GM21447 (cell line): Measurements from ENCODE around the gene MST1R.

Experiments used
- ATAC-seq: cut with Tn5 transposase; IDR thresholded peaks from one replicate; pipeline ENCODE4 v1.9.1; 2021; ENCODE audit not compliant: unreplicated experiment

Gene MST1R

DNA sequence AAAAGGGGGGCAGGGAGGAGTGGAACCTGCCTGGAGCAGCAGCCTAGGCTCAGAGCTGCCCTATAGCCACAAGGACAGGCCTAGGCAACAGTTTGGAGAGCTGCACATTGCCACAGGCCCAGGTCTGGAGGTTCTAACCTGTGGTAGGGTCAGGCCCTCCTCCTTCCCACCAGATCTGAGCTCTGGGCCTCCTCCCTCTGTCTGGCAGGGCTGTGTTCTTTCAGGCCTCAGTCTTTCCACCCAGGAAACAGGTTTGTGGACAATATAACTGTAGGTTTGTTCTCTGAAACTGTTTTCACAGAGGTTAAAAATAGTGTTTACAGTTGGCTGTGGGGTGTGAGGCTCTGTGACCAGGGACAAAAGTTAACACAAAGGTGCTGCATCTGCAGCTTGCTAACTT, 25.0 kb downstream of the MST1R start:
- no peak for ATAC-seq

DNA sequence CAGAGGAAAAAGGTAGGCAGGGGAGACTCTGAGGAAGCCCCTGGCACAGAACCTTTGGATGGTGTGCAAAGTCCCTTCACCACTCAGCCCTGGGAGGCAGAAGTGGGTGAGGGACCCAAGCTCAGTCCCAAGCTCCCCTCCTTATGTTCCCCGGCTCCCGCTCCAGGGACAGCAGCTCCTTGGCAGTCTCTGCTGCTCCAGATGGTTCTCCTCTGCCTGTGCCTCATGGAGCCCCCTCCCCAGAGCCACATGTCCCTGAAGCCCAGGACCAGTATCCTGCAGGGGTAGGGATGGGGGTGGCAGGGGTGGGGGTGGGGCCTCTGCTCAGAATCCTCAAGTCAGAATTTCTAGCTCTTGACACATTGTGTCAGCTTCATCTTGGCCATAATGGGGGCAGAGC, 26.0 kb downstream of the MST1R start:
- no peak for ATAC-seq

DNA sequence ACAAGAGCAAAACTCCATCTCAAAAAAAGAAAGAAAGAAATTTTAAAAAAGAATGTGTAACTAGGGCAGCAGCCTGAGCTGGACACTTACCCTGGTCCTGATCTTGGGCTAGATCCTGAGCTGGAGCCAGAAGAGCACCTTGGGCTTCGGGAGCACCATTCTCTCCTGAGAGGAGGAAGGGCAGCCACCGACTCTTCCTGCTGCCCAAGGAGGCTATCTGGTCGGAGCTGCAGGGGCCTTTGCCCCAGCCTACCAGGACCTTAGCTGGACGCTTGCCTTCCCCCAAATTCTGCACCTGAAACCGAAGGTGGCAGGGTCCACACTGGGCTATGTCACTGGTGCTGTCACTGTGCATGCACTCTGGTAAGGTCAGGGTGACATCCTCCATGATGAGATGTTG, 27.1 kb downstream of the MST1R start:
- ATAC-seq, result no peak

DNA sequence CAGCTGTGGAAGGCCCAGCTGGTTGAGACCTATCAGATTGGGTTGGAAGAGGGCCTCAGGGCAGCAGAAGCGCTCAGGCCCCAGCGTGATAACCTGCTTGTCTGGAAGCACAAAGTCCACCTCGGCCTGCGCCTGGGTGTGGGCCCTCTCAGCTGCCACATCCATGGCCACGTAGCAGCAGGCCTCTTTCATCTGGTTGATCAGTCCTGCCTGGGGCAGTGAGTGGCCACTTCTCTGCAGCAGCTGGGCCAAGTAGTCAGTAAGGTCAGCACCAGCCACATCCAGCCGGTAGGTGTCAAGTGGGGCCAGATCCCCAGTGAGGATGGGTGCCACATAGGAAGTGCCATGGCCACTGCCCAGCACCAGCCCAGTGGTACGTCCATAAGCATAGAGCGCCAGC, 30.1 kb downstream of the MST1R start:
- ATAC-seq, result no peak

DNA sequence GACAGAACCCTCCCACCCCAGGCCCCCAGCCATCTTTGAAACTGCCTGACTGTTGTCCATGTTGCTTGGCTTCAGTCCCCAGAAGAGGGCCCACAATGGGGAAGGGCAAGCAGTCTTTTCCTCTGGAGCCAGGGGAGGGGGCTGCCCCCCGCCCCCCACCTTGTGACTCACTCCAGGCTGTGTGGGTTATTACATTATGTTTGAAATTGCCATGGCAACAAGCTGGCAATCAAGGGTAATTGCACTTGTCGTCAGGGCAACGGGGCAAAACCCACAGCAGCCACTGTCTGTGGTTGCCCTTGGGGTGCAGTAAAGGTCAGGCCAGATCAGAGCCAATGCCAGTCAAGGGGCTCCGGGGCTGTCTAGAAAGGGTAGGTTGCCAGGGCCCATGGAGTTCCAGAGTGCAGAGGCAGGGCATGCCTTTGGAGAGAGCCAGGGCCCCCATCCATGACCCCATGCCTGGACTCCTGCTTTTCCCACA, 30.8 kb downstream of the MST1R start:
- ATAC-seq, result no peak

DNA sequence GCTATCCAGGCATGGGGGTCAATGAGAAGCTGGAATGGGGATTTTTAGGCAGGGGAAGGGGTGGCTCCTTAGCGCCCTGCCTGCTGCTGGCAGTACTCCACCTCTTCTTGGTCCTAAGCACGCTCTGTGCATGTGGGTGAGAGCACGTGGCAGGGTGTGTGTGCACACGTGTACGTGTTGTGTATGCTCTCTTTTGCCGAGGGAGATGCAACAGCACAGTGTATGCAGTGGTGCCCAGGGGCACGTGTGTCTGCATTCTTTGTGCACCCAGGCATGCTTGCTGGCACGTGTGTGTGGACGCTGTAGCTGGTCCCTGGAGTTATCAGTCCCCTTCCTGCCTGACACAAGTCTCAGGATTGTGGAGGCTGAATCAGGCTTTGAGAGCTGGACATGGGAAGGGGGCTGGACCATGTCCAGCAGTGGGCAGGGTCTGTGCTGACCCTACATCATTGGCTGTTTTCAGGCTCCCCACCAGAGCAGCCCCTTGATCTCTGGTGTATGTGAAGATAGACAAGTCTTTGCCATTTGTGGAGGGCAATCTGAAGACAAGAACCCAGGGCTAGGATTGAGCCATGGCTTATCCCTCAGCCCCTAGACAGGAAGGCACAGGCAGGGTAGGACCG, 32.0 kb downstream of the MST1R start:
- ATAC-seq, result no peak

DNA sequence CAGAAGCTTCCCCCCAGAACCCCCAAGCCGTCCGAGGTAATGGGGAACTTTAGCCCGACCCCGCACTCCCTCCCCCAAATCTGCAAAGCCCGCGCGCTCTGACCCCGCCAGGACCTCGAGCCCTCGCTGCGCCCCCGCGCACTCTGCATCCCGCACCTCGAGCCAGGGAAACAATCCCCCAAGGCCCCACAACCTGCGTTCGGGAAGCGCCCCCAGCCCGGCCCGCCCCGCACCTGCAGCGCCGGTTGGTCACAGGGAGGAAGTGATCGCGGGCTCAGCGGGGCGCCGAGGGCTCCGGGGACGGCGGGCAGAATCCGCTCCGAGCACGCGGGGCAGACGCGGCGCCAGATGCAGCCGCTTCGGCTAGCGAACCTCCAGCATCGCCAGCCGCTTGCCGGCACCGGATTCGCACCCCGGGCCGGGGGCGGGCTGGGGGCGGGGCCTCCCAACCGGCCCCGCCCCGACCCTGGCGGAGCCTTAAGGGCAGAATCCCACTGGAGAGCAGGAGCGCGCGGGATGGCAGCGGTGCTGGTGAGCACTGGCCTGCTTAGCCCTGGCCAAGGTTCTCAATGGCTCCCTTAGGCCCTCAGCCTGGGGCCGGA, 34.0 kb downstream of the MST1R start, which contains the start of gene CAMKV:
Gene CAMKV (minus strand): TSS at position 382 of the 602 bp plus-strand sequence. CDS start 7,518 bp downstream, outside the sequence.
- ATAC-seq, result no peak

DNA sequence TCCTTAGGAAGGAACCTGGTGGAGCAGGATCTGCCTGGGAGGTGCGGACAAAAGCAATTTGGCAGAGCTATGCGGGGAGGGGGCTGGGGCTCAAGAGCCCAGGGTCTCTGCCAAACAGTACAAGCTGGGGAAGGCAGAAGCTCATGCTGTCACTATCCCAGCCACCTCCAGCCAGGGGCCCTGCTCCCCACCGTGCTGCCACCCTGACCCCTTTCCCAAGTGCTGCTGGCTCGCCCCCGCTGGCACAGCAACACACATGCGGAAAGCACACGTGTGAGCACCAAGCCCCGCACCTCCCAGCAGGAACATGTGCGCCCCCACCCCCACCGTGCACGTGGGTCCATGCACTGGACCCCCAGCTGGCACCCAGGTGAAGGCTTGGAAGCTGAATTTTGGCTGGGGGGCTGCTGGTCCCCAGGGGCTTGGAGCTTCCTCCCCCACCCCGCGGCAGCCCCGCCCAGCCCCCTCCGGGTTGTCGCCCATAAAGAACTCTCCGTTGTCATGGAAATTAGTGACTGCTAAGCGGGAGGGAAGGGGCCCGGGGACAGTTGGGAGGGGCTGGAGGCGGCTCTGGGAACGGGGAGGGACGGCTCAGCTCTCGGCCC, 34.7 kb downstream of the MST1R start:
- ATAC-seq, result no peak

DNA sequence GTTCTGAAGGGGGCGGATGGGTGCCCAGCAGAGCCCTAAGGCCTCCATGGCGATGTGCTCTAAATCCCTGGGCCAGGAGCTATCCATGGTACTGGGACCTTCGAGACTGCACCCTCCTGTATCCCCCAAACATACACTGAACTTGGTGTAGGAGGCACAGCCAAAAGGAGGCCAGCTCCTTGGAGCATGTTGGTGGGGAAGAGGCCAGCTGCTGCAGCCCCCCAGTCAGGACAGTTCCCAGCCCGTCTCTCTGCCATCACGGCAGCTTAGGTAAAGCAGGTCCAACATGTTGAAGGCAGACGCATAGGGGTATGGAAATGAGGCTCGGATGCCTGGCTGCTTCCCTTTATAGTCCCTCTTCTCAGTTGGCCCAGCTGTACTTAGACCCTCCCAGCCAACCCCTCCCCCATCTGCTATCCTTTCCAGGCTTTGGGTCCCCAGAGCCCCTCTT, 35.8 kb downstream of the MST1R start:
- no peak for ATAC-seq

DNA sequence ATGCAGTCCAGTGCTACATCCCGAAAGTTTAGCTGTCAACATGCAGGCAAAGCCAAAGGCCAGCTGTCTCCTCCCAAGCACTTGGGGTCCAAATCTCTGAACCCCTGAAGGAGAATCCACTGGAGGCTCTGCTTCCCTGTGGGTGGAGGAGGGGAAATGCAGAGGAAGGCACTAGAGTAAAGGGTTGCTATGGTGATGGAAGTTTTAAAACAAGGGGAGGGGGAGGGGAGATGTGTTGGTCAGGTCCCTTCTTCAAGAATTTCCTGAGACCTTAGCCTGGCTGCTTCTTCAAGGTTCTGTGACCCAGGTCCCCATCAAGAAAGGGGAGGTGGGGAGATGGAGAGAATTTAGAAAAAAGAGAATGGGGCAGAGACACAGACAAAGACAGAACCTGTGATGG, 36.3 kb downstream of the MST1R start:
- ATAC-seq, result no peak

DNA sequence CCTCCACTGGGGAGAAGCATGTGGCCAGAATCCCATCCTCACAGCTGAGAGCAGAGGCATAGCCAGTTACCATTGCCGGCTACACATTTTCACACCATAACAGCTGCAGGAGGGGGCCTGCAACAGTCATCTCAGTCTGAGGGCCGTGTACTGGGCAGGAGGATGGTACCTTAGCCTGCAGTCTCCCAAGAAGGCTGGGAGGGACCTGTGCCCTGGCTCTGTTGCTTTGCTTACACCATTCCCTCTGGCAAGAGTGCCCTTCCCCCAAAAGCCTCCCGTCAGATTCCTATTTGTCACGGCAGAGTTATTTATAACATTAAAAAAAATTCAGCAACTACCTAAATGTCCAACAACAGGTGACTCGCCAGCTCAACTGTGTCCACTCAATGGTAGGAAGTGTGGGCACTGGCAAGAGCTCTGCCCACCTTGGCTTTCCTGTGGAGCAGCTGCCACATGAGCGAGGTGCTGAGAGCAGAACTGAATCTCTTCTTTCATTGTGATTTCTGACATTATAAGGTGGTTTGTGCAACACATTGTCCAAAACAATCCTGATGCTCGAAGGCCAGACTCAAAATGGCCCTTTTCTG, 38.4 kb downstream of the MST1R start:
- no peak for ATAC-seq

DNA sequence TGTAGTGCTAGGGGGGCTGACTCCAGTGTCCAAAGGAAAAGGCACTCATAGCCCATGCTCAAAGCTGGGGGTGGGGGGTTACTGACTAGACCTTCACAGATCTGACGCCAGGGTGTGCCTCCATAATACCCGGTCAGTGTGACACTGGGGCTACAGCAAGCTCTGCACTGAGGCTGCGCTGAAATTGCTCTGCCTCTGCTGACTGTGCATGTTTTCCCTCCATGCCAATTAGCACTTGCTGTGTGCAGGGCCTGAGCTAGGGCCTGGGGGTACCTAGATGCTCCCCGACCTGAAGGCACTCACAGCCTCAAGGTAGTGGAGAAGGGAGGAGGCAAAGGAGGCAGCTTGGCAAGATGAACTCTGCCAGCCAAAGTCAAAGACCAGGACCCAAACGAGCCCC, 39.2 kb downstream of the MST1R start:
- ATAC-seq, result no peak

DNA sequence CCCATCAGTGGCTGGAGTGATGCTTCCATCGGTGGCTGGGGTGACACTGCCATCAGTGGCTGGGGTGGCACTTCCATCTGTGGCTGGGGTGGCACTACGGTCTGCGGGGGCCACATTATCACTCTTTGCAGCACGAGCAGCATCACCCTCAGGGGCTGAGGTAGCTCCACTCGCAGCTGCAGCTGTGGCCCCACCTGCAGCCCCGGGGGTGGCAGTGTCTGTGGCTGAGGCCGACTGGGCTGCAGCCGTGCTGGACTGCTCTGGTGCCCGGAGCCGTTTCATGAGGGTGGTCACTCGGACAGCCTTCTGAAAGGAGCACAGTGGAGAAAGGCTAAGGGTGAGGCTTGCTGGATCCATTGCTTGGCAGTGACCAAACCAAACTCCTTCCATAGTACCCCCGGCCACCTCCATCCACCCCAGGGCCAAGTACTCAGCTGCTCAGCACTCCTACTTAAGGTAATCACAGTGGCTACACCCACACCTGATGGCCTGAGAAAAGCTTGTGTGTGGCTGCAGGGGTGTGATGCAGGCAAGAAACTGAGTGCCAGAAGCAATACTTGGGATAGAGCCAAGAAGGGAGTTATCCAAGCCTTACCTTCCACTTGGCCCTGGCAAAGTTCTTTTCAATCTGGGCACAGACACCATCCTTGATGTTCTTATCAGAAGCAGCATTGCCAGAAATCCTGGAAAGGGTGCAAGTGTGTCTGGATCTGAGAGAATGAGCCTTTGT, 43.9 kb downstream of the MST1R start:
- no peak for ATAC-seq

DNA sequence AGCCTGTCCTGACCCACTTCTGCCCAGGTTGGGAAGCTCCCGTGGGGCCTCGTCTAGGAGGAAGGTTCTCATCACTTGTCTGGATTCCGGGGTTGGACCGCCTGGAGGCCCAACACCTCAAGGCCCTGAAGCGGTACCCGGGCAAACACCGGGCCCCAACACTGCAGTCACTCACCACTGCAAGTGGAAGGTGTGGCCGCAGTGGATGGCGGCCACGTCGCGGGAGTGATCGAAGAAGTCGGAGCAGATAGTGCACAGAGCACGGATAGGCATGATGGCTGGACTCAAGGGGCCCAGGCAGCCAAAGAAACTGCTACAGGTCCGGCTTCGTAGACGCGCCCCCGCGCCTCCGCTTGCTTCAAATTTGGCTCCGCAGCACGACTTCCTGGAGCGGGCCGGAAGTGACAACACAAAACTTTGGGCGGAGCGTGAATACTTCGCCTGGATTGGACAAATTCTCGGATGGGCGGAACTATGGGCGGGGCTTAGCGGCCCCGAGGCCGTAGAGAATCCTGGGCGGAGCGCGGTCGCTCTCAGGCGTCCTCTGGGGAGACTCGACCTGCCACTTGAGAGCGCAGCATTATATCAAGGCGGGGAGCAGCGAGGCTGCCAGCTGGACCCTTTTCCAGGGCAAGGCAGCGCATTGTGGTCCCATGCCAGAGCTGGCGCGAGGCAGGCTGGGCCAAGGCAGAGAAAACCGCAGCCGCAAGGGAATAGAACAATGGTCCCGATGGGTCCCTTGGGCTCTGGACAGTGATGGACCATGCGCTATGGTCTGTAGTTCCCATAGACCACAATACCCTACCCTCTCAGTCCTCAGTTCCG, 47.3 kb downstream of the MST1R start, which contains the start of gene TRAIP:
Gene TRAIP (minus strand): TSS at position 384 of the 825 bp plus-strand sequence. CDS start 111 bp downstream, at position 273.
- ATAC-seq, result peak; percentile 98

DNA sequence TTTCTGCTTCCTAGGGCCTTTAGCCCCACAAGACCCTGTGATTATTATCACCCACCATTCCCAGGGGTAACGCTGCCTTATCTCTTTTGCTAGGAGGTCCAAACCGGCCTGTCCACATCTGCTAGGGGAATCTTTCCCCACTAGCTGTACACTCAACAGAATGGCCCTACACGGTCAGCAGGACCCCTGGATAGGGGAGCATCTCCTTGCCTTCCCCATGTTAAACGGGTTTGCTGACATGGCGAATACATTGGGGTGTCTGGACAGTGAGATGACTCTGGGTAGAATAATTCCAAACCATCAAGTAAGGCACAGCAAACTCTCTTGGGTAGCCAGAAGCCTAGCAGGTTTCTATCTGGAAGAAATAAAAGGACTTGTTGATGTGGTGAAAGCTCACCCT, 48.0 kb downstream of the MST1R start:
- ATAC-seq, result no peak

DNA sequence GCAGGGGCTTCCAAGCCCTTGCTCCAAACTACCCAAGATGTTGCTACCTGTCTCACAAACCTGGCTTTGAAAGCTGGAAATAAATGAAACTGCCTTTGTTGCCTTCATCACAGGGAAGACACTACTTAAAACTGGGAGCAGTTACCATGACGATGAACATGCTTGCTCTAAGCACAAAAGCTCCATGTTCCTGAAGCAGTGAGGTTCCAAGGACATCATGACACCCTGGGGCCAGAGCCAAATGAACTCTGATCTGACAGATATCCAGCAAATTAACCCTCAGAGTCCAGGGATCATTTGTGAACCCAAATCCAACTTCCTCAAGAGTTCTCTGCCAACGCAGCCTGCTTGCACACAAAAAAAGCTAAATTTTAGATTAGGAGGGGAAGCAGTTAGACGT, 58.0 kb downstream of the MST1R start:
- no peak for ATAC-seq

DNA sequence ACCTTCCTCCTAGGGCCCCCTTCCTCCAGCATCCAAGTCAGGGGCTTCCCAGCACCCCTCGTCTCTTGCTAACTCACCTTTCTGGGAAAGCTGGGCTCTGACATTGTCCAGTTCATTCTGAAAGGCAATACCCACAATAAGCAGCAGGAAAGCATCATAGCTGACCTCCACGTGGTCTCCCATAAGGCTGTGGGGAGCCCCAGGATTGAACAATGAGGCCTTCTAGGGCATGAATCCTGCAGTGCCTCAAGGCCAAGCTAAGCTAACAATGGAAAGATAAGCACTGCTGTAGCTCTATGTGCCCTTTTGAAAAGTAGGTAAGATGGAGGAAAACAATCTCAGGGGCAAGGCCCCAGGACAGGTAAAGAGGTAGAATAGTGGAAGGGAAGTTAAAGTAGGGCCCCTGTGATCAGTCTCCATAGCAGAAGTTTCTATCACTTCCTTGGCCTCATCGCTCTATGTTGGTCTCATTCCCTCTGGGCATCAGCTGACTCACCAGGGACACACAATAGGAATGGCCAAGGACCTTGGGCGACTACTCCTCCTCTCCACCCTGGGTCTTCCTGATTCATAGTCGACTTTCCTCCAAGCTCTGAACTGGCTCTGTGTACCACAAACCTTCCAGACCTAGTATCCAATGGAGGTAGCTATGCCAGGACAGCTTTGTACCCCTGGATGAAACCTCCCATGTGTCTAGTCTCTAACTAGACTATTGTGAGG, 59.0 kb downstream of the MST1R start:
- no peak for ATAC-seq

DNA sequence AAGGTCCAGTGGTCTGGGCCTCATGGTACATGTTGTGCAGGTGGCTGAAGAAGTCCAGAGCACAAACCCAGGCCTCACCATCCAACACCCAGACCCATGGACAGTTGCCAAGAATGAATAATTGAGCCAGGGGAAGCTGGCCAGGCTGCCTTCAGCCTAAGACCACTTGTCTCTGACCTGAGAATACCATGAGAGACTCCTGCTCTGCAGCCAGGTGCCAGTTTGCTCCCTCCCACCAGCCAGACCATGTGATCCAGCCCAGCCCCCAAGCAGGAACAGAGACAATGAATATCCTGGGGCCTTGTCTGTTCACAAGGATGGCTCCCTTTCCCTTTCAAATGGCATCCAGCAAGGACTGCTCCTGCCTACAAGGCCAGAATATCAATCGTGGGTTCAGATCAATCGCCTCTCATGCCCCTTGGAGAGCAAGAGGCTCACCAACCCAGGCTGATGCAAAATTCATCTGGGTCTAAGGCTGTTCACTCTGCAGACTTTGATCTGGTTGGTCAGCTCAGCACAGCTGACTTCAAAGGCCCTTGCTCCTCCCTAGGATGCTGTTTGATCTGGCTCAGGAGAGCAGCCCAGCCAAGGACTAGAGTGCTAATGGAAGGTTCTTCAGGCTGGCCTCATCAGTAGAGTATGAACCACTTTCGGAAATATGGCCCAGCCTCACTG, 60.7 kb downstream of the MST1R start:
- no peak for ATAC-seq

DNA sequence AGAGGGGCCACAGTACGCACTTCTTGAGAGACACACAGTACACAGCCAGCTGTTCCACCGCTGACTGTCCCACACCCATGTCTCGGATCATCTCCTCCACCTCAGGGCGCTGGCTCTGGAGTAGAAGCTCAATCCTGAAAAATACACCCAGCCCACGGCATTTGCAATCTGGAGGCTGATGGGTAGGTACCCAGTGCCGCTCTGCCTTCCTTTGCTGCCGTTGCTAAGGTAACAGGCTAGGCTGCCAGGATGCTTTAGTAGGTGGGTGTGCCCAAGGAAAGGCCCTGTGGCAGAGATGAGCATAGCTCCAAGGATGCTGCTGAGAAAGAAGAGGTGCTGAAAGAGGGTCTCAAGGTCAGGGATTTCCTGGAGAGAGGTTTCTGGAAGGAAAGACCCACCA, 61.9 kb downstream of the MST1R start:
- no peak for ATAC-seq
